BJ (cell line): ENCODE results near the gene TBX6. TPM values are rescaled to one million over a fixed set of nuclear protein-coding genes. Genes with fewer than 3 reads are reported as not detected.
"Not testable (repeated sequence)": the region's sequence is repeated elsewhere in the genome, so short reads cannot be mapped to it uniquely, and the experiment has no call there.

ENCODE experiments used
- CTCF ChIA-PET: fragments of 350-600 bp; formaldehyde crosslinking; extraction: SDS; loops from one replicate; lab custom pipeline; 2021; ENCODE audit warnings: antibody characterized with exemption, inconsistent platforms; lab: Yijun Ruan, JAX
- POLR2A ChIA-PET: fragments of 300-600 bp; sonication (Branson Sonifier 250); formaldehyde crosslinking; extraction: SDS; loops from one replicate; lab custom pipeline; 2021; ENCODE audit warnings: antibody characterized with exemption; lab: Charles Lee
- DNase-seq: peaks from one replicate; pipeline ENCODE4 v3.0.0-alpha.2; 2011; ENCODE audit warnings: low read depth
- H3K27me3 ChIP-seq: 2 replicates; pipeline ENCODE4 v1.6.0; 2011; ENCODE audit warnings: low read length; ENCODE audit not compliant: control insufficient read depth, insufficient read depth
- H3K36me3 ChIP-seq: 2 replicates; pipeline ENCODE4 v1.5.1; 2011; ENCODE audit warnings: low read length; ENCODE audit not compliant: control insufficient read depth, insufficient read depth
- H3K4me3 ChIP-seq: 2 replicates; pipeline ENCODE4 v1.5.1; 2011; ENCODE audit warnings: low read depth, mild to moderate bottlenecking, control low read depth, low read length
- CTCF ChIP-seq: IDR thresholded peaks from 2 replicates; pipeline ENCODE4 v1.5.1; 2011; ENCODE audit warnings: low read depth, mild to moderate bottlenecking, control low read depth, inconsistent platforms, low read length, moderate library complexity; ENCODE audit not compliant: insufficient read depth
- polyA plus RNA-seq: library from polyadenylated mRNA; depleted of rRNA; stranded (reverse); fragments of >200 nt; gene quantifications from 2 replicates; pipeline ENCODE4 v1.2.3, GENCODE V29; 2011

The TBX6 gene
- polyA plus RNA-seq, 1 experiment: 0.04 TPM

- CTCF ChIA-PET: no interaction called here
- no peaks in the 10 kb centered on the region for H3K27me3 ChIP-seq
- TF ChIP-seq CTCF: no peak
- POLR2A ChIA-PET: no interaction called here
- no peak for DNase-seq
- no peak overlapping the region for H3K4me3 ChIP-seq
- H3K36me3 ChIP-seq: peaks cover 26% of the 10 kb centered on the region
These were observed 24.8 kb upstream of the TBX6 start for GRCh38 chr16:30116291-30117207.

GRCh38 chr16:30115238-30115637, 23.5 kb upstream of the TBX6 start:
- DNase-seq: no peak
- Histone ChIP-seq H3K27me3 (no peaks in the 10 kb centered on the region), H3K4me3 (no peak overlapping the region), H3K36me3 (peaks cover 24% of the 10 kb centered on the region)
- ChIA-PET POLR2A (interaction anchor here (0.6 kb wide), 1 partner anchor 67 kb away, joined by 10 read pairs; no protein-coding TSS in a partner anchor), CTCF (no interaction called here)
- TF ChIP-seq CTCF: no peak

GRCh38 chr16:30114833-30115232, 23.1 kb upstream of the TBX6 start:
- not testable (repeated sequence) for H3K27me3 ChIP-seq, DNase-seq, H3K4me3 ChIP-seq
- POLR2A ChIA-PET: interaction anchor here (0.6 kb wide), 1 partner anchor 67 kb away, joined by 10 read pairs; no protein-coding TSS in a partner anchor
- peaks cover 22% of the 10 kb centered on the region for H3K36me3 ChIP-seq
- CTCF ChIA-PET: interaction anchor here (3.4 to 4.6 kb wide), 3 partner anchors 9 to 23 kb away, joined by 16 to 25 read pairs (median 21); partner anchors contain the start of genes MAPK3 and TBX6

- peaks cover 22% of the 10 kb centered on the region for H3K36me3 ChIP-seq
- ChIA-PET POLR2A (no interaction called here), CTCF (interaction anchor here (2.4 to 4.6 kb wide), 4 partner anchors 10 to 23 kb away, joined by 12 to 25 read pairs (median 18); partner anchors contain the start of genes MAPK3 and TBX6)
- TF ChIP-seq CTCF: no peak
- DNase-seq: no peak
- no peak overlapping the region for H3K4me3 ChIP-seq
- H3K27me3 ChIP-seq: no peaks in the 10 kb centered on the region
These were observed 22.7 kb upstream of the TBX6 start for GRCh38 chr16:30114411-30114810.

- ChIA-PET CTCF (interaction anchor here (0.8 to 4.6 kb wide), 7 partner anchors 8 to 295 kb away, joined by 4 to 25 read pairs (median 12); partner anchors contain the start of genes MAPK3 and TBX6), POLR2A (no interaction called here)
- TF ChIP-seq CTCF: no peak
- Histone ChIP-seq H3K27me3 (no peaks in the 10 kb centered on the region), H3K4me3 (no peak overlapping the region), H3K36me3 (peaks cover 22% of the 10 kb centered on the region)
- no peak for DNase-seq
These were observed 22.1 kb upstream of the TBX6 start for GRCh38 chr16:30113711-30114333.
